Occipital lobe (tissue), 2 donors: ENCODE measurements around the gene TTC7B. TPM values are rescaled to one million over a fixed set of nuclear protein-coding genes. Genes with fewer than 3 reads are reported as not detected.
A peak's percentile ranks its signal among the peaks of the same experiment; 100 is the strongest.

Experiments used
- DNase-seq: peaks from one replicate; lab custom pipeline; 2025; lab: John Stamatoyannopoulos, UW
- total RNA-seq: library from RNA; depleted of rRNA; stranded (reverse); fragments of >200 nt; gene quantifications from one replicate; pipeline ENCODE4 v1.2.3, GENCODE V29; 2014

TTC7B gene
- total RNA-seq, 1 donor from 2014 or later: 23.2 TPM

GRCh38 chr14:90513161-90514014 is 302.8 kb downstream of the TTC7B start:
- DNase-seq: peak; percentile 93

GRCh38 chr14:90512329-90512991 is 303.8 kb downstream of the TTC7B start:
- DNase-seq: no peak

- no peak for DNase-seq
Measured at GRCh38 chr14:90511795-90512328, 304.4 kb downstream of the TTC7B start.

GRCh38 chr14:90511252-90511651 is 305.0 kb downstream of the TTC7B start:
- DNase-seq: no peak

GRCh38 chr14:90510159-90510558 is 306.1 kb downstream of the TTC7B start:
- DNase-seq: no peak

GRCh38 chr14:90509403-90509802 is 306.8 kb downstream of the TTC7B start:
- no peak for DNase-seq

- DNase-seq: no peak
Measured at GRCh38 chr14:90508536-90509254, 307.5 kb downstream of the TTC7B start.

GRCh38 chr14:90508036-90508435 is 308.2 kb downstream of the TTC7B start:
- no peak for DNase-seq

GRCh38 chr14:90507428-90507827 is 308.8 kb downstream of the TTC7B start:
- no peak for DNase-seq

- DNase-seq: no peak
Measured at GRCh38 chr14:90506748-90507147, 309.5 kb downstream of the TTC7B start.

- DNase-seq: no peak
Measured at GRCh38 chr14:90505531-90505930, 310.7 kb downstream of the TTC7B start.

GRCh38 chr14:90504643-90505042 is 311.6 kb downstream of the TTC7B start:
- DNase-seq: no peak

GRCh38 chr14:90503582-90503981 is 312.6 kb downstream of the TTC7B start:
- DNase-seq: no peak

GRCh38 chr14:90502760-90503159 is 313.5 kb downstream of the TTC7B start:
- DNase-seq: no peak

- DNase-seq: no peak
Measured at GRCh38 chr14:90500665-90501370, 315.4 kb downstream of the TTC7B start.

GRCh38 chr14:90499908-90500664 is 316.1 kb downstream of the TTC7B start:
- no peak for DNase-seq

GRCh38 chr14:90499121-90499520 is 317.1 kb downstream of the TTC7B start:
- DNase-seq: no peak

- no peak for DNase-seq
Measured at GRCh38 chr14:90498198-90498597, 318.0 kb downstream of the TTC7B start.

- no peak for DNase-seq
Measured at GRCh38 chr14:90496379-90496778, 319.9 kb downstream of the TTC7B start.
